Liver (tissue), 9 donors: ENCODE results near the gene MCTP2. TPM values are rescaled to one million over a fixed set of nuclear protein-coding genes. Genes with fewer than 3 reads are reported as not detected.

Experiments
- DNase-seq: peaks from one replicate; pipeline ENCODE4 v3.0.0-alpha.2; 2017; ENCODE audit warnings: low spot score
- H3K27ac ChIP-seq, 2 donors: one replicate each; pipeline ENCODE4 v1.7.0; 2013; ENCODE audit warnings: inconsistent platforms in 2 of 2, low read length in 2 of 2, control low read depth in 1 of 2, low read depth in 1 of 2, mild to moderate bottlenecking in 1 of 2
- H3K27me3 ChIP-seq, 4 donors: one replicate each; pipeline versions ENCODE4 v1.6.1 to v1.7.0; 2013; ENCODE audit warnings: low read length in 3 of 4, inconsistent platforms in 1 of 4, mild to moderate bottlenecking in 1 of 4, moderate library complexity in 1 of 4; ENCODE audit not compliant: control insufficient read depth in 4 of 4, insufficient read depth in 4 of 4
- H3K36me3 ChIP-seq, 4 donors: one replicate each; pipeline versions ENCODE4 v1.6.1 to v1.7.0; 2013; ENCODE audit warnings: low read length in 3 of 4, mild to moderate bottlenecking in 3 of 4, low read depth in 1 of 4, moderate library complexity in 1 of 4; ENCODE audit not compliant: control insufficient read depth in 4 of 4, insufficient read depth in 3 of 4
- H3K4me1 ChIP-seq, 4 donors: one replicate each; pipeline versions ENCODE4 v1.6.1 to v1.7.0; 2013; ENCODE audit warnings: low read length in 3 of 4, mild to moderate bottlenecking in 3 of 4, moderate library complexity in 1 of 4; ENCODE audit not compliant: control insufficient read depth in 4 of 4, insufficient read depth in 4 of 4
- H3K4me3 ChIP-seq, 3 donors: one replicate each; pipeline versions ENCODE4 v1.6.1 to v1.7.0; 2013; ENCODE audit warnings: low read length in 3 of 3, control low read depth in 1 of 3, low read depth in 1 of 3, mild to moderate bottlenecking in 1 of 3
- H3K9ac ChIP-seq, 2 donors: one replicate each; pipeline ENCODE4 v1.7.0; 2013; ENCODE audit warnings: low read length in 2 of 2, mild to moderate bottlenecking in 2 of 2, moderate library complexity in 2 of 2, control low read depth in 1 of 2, low read depth in 1 of 2
- H3K9me3 ChIP-seq, 4 donors: one replicate each; pipeline versions ENCODE4 v1.6.1 to v1.7.0; 2013; ENCODE audit warnings: low read length in 3 of 4; ENCODE audit not compliant: control insufficient read depth in 4 of 4
- EGR1 ChIP-seq, 2 donors: IDR thresholded peaks; 2 replicates each; pipeline ENCODE4 v1.6.1; 2016 to 2018; ENCODE audit warnings: antibody characterized with exemption in 2 of 2, low read depth in 2 of 2
- FOXA1 ChIP-seq: IDR thresholded peaks from 2 replicates; pipeline ENCODE4 v1.6.1; 2016; ENCODE audit warnings: antibody characterized with exemption
- FOXA2 ChIP-seq: IDR thresholded peaks from 2 replicates; pipeline ENCODE4 v1.6.1; 2016; ENCODE audit warnings: antibody characterized with exemption
- GABPA ChIP-seq, 2 donors: IDR thresholded peaks in 1 of 2; conservative IDR thresholded peaks in 1 of 2; 2 replicates each; pipeline ENCODE4 v1.6.1; 2016; ENCODE audit warnings: antibody characterized with exemption in 2 of 2, mild to moderate bottlenecking in 1 of 2, moderate library complexity in 1 of 2
- HNF4A ChIP-seq, 2 donors: conservative IDR thresholded peaks; 2 replicates each; pipeline ENCODE4 v1.6.1; 2016; ENCODE audit warnings: antibody characterized with exemption in 2 of 2, mild to moderate bottlenecking in 2 of 2
- HNF4G ChIP-seq: IDR thresholded peaks from 2 replicates; pipeline ENCODE4 v1.6.1; 2016; ENCODE audit warnings: antibody characterized with exemption
- JUND ChIP-seq, 2 donors: IDR thresholded peaks; 2 replicates each; pipeline ENCODE4 v1.6.1; 2016; ENCODE audit warnings: antibody characterized with exemption in 2 of 2
- NR2F2 ChIP-seq: IDR thresholded peaks from 2 replicates; pipeline ENCODE4 v1.6.1; 2016; ENCODE audit warnings: antibody characterized with exemption
- RAD21 ChIP-seq, 2 donors: IDR thresholded peaks; 2 replicates each; pipeline ENCODE4 v1.6.1; 2016; ENCODE audit warnings: antibody characterized with exemption in 2 of 2, mild to moderate bottlenecking in 2 of 2
- REST ChIP-seq: IDR thresholded peaks from 2 replicates; pipeline ENCODE4 v1.6.1; 2016; ENCODE audit warnings: antibody characterized with exemption, mild to moderate bottlenecking
- RXRA ChIP-seq, 2 donors: IDR thresholded peaks; 2 replicates each; pipeline ENCODE4 v1.6.1; 2017 to 2018; ENCODE audit warnings: antibody characterized with exemption in 2 of 2, mild to moderate bottlenecking in 1 of 2
- SP1 ChIP-seq: IDR thresholded peaks from 2 replicates; pipeline ENCODE4 v1.6.1; 2018; ENCODE audit warnings: antibody characterized with exemption, mild to moderate bottlenecking
- TAF1 ChIP-seq: conservative IDR thresholded peaks from 2 replicates; pipeline ENCODE4 v1.6.1; 2016; ENCODE audit warnings: antibody characterized with exemption, mild to moderate bottlenecking
- YY1 ChIP-seq: IDR thresholded peaks from 2 replicates; pipeline ENCODE4 v1.6.1; 2016; ENCODE audit warnings: antibody characterized with exemption, mild to moderate bottlenecking
- WGBS: extraction: QIAGEN DNeasy Blood & Tissue Kit; methylation state at CpG from one replicate; pipeline ENCODE4 v1.1.7; 2013; 5-methylcytosine and 5-hydroxymethylcytosine counted together
- polyA plus RNA-seq, 2 donors: library from polyadenylated mRNA; stranded (reverse) in 1 of 2; unstranded in 1 of 2; fragments of 200-250 nt in 1 of 2; fragments of >200 nt in 1 of 2; fragmentation: Nextera tagmentation in 1 of 2; extraction: Ambion mirVana in 1 of 2; gene quantifications; one replicate each; pipeline versions ENCODE4 v1.2.1 to v1.2.3, GENCODE V29; 2013 to 2015
- total RNA-seq, 2 donors: library from RNA; depleted of rRNA; stranded (reverse); fragments of >200 nt; gene quantifications; one replicate each; pipeline ENCODE4 v1.2.3, GENCODE V29; 2014
- TF ChIP-seq, protein P1 (sequence below): IDR thresholded peaks from 2 replicates; pipeline ENCODE4 v1.6.1; 2016; ENCODE audit warnings: antibody characterized with exemption
- TF ChIP-seq, protein P2 (sequence below): IDR thresholded peaks from 2 replicates; pipeline ENCODE4 v1.6.1; 2016; ENCODE audit warnings: antibody characterized with exemption
- TF ChIP-seq, protein P3 (sequence below): IDR thresholded peaks from 2 replicates; pipeline ENCODE4 v1.6.1; 2016; ENCODE audit warnings: antibody characterized with exemption
- TF ChIP-seq, protein P4 (sequence below): fragments of 150-350 bp; IDR thresholded peaks from 2 replicates; pipeline ENCODE4 v1.5.1; 2017; ENCODE audit warnings: improper control_type of control experiment, low read depth, low read length; ENCODE audit not compliant: missing input control
- donor health status: healthy.
- donor health status: healthy.
- donor health status: healthy.
- donor health status: healthy.
- donor health status: healthy.

Gene MCTP2
- total and polyA plus RNA-seq, 4 donors: 0.43 to 9.9 (median 3.5) TPM

DNA sequence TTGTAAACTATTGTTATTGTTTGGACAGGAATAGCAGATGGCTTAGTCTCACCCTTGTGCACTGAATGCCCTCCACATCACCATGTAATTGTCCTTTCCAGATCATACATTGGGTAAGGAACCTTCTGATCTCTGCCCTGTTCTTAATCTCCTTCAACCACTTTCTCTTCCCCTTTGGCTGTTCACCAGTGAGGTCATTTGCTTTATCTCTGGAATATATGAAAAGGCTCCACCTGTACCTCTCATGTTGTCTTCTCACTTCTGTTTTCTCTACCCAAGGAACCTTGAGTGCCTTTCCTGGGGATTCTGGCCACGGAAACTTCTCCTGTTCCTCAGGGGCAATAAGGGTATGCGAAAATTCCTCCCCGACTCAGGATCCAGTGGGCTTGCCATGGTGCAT is 28.5 kb downstream of the MCTP2 start:
- no peak for TF ChIP-seq EGR1 (IDR thresholded peaks at IDR 0.05; ENCODE audit: low read depth in 2 of 2)
- TF ChIP-seq, protein P1, sequence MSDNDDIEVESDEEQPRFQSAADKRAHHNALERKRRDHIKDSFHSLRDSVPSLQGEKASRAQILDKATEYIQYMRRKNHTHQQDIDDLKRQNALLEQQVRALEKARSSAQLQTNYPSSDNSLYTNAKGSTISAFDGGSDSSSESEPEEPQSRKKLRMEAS: no peak
- TF ChIP-seq REST: no peak
- TF ChIP-seq, protein P2, sequence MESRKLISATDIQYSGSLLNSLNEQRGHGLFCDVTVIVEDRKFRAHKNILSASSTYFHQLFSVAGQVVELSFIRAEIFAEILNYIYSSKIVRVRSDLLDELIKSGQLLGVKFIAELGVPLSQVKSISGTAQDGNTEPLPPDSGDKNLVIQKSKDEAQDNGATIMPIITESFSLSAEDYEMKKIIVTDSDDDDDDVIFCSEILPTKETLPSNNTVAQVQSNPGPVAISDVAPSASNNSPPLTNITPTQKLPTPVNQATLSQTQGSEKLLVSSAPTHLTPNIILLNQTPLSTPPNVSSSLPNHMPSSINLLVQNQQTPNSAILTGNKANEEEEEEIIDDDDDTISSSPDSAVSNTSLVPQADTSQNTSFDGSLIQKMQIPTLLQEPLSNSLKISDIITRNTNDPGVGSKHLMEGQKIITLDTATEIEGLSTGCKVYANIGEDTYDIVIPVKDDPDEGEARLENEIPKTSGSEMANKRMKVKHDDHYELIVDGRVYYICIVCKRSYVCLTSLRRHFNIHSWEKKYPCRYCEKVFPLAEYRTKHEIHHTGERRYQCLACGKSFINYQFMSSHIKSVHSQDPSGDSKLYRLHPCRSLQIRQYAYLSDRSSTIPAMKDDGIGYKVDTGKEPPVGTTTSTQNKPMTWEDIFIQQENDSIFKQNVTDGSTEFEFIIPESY: no peak
- no peak for TF ChIP-seq HNF4G
- TF ChIP-seq FOXA2: no peak
- no peak for TF ChIP-seq NR2F2
- TF ChIP-seq RAD21 (IDR thresholded peaks at IDR 0.05): no peak
- no peak for TF ChIP-seq GABPA (IDR thresholded peaks at IDR 0.05 in 1 of 2, conservative IDR thresholded peaks at IDR 0.05 in 1 of 2)
- no peak for TF ChIP-seq TAF1
- no peak for TF ChIP-seq YY1
- TF ChIP-seq, protein P3, sequence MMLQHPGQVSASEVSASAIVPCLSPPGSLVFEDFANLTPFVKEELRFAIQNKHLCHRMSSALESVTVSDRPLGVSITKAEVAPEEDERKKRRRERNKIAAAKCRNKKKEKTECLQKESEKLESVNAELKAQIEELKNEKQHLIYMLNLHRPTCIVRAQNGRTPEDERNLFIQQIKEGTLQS: no peak
- TF ChIP-seq RXRA (IDR thresholded peaks at IDR 0.05): no peak
- TF ChIP-seq, protein P4, sequence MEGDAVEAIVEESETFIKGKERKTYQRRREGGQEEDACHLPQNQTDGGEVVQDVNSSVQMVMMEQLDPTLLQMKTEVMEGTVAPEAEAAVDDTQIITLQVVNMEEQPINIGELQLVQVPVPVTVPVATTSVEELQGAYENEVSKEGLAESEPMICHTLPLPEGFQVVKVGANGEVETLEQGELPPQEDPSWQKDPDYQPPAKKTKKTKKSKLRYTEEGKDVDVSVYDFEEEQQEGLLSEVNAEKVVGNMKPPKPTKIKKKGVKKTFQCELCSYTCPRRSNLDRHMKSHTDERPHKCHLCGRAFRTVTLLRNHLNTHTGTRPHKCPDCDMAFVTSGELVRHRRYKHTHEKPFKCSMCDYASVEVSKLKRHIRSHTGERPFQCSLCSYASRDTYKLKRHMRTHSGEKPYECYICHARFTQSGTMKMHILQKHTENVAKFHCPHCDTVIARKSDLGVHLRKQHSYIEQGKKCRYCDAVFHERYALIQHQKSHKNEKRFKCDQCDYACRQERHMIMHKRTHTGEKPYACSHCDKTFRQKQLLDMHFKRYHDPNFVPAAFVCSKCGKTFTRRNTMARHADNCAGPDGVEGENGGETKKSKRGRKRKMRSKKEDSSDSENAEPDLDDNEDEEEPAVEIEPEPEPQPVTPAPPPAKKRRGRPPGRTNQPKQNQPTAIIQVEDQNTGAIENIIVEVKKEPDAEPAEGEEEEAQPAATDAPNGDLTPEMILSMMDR: no peak
- TF ChIP-seq HNF4A (conservative IDR thresholded peaks at IDR 0.05): no peak
- no peak for TF ChIP-seq JUND (IDR thresholded peaks at IDR 0.05)
- TF ChIP-seq FOXA1: no peak
- no peak for TF ChIP-seq SP1
- no peak overlapping the region for H3K9ac ChIP-seq
- no peak overlapping the region for H3K4me3 ChIP-seq
- no peak for DNase-seq
- H3K4me1 ChIP-seq: no peaks in the 10 kb centered on the region
- no peak overlapping the region for H3K27ac ChIP-seq
- no peaks in the 10 kb centered on the region for H3K36me3 ChIP-seq
- 58% methylated on average over 3 of the region's 3 CpGs for WGBS
- no peaks in the 10 kb centered on the region for H3K27me3 ChIP-seq
- H3K9me3 ChIP-seq: no peaks in the 10 kb centered on the region
